HFFc6 (cell line): ENCODE results near the gene VEZF1. TPM values are rescaled to one million over a fixed set of nuclear protein-coding genes. Genes with fewer than 3 reads are reported as not detected.

Experiments
- DNase-seq: peaks from one replicate; pipeline ENCODE4 v3.0.0-alpha.2; 2018
- H3K27ac Mint-ChIP-seq: 2 replicates; pipeline ENCODE4 v1.8.0; 2020; ENCODE audit warnings: mild to moderate bottlenecking, mixed read lengths
- H3K27me3 Mint-ChIP-seq: 2 replicates; pipeline ENCODE4 v1.8.0; 2021; ENCODE audit warnings: mild to moderate bottlenecking, moderate library complexity, mixed read lengths; ENCODE audit not compliant: insufficient read depth
- H3K36me3 Mint-ChIP-seq: 2 replicates; pipeline ENCODE4 v1.8.0; 2021; ENCODE audit warnings: low read depth, mixed read lengths
- H3K4me1 Mint-ChIP-seq: 2 replicates; pipeline ENCODE4 v1.8.0; 2020; ENCODE audit warnings: low read depth, mixed read lengths
- H3K4me3 Mint-ChIP-seq: 2 replicates; pipeline ENCODE4 v1.8.0; 2020; ENCODE audit warnings: mild to moderate bottlenecking, moderate library complexity, mixed read lengths
- H3K9me3 Mint-ChIP-seq: 2 replicates; pipeline ENCODE4 v1.8.0; 2020; ENCODE audit warnings: mild to moderate bottlenecking, mixed read lengths
- CTCF ChIP-seq: fragments of 200-600 bp; sonication (generic); IDR thresholded peaks from 2 replicates; pipeline ENCODE4 v1.5.0; 2021; ENCODE audit warnings: antibody characterized with exemption, mild to moderate bottlenecking
- total RNA-seq, 6 experiments: library from RNA; stranded (reverse); fragmentation: NEBNext Ultra II Directional; extraction: Animal tissue kit (Norgen Biotek cat#: 25700); gene quantifications; 2 replicates in 1 of 6; 3 replicates in 5 of 6; pipeline ENCODE4 v1.2.3, GENCODE V29; 2021

Gene VEZF1
- total RNA-seq, 6 experiments from 2014 or later, result 41.7 to 56.5 (median 51.8) TPM

- Mint-ChIP-seq H3K27me3 (peaks cover 4% of the 10 kb centered on the region), H3K9me3 (no peaks in the 10 kb centered on the region), H3K36me3 (peaks cover 3% of the 10 kb centered on the region; the same call in 1 of the 2 replicates), H3K4me1 (peaks cover 92% of the 10 kb centered on the region), H3K27ac (peak overlapping the region; percentile 96), H3K4me3 (peak overlapping the region; percentile 91)
- no peak for DNase-seq
- no peak for TF ChIP-seq CTCF
Measured at GRCh38 chr17:57947369-57947768, 40.7 kb downstream of the VEZF1 start.

GRCh38 chr17:57946798-57947358, 41.2 kb downstream of the VEZF1 start:
- H3K4me1 Mint-ChIP-seq, result peaks cover 88% of the 10 kb centered on the region
- peaks cover 3% of the 10 kb centered on the region; the same call in 1 of the 2 replicates for H3K36me3 Mint-ChIP-seq
- H3K9me3 Mint-ChIP-seq, result no peaks in the 10 kb centered on the region
- peak; percentile 63 for DNase-seq
- H3K27me3 Mint-ChIP-seq, result peaks cover 4% of the 10 kb centered on the region
- peak overlapping the region; percentile 91 for H3K4me3 Mint-ChIP-seq
- no peak for TF ChIP-seq CTCF
- peak overlapping the region; percentile 96 for H3K27ac Mint-ChIP-seq

DNA sequence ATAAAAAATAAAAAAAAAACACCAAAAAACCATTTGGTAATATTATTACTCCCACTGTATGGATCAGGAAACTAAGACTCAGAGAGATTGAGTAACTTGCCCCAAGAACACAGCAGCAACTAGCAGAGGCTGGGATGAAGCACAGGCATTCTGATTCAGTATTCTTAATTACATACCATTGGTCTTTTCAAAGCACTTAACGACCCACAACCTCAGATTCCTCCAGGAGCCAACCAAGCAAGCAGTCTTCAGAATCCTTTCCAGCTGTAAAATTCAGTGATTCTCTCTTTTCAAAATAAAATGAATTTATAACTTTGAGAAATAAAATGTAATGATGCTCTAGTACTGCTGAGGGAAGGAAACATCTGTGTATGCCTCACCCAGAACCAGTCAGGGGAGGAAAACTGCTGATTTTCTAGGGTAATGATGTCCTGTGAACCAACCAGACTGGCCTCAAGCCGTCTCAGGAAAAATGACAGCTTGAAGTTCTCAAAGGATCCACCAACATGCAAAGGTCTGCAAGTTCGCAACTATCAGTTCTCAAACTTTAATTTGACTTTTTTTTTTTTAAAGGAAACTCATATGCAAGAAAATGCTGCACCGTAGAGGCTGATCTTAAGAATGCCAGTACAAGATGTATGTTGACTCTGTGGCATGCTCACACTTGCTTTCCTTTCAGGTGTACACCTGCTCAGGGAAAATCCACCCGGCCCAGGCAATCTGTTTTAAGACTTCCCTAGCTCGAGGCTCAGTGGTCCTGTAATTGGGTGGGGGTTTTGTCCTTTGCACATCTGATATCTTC, 41.9 kb downstream of the VEZF1 start:
- Mint-ChIP-seq H3K36me3 (peaks cover 3% of the 10 kb centered on the region; the same call in 1 of the 2 replicates), H3K4me1 (peaks cover 88% of the 10 kb centered on the region), H3K27ac (peak overlapping the region; percentile 96), H3K27me3 (peaks cover 4% of the 10 kb centered on the region), H3K9me3 (no peaks in the 10 kb centered on the region), H3K4me3 (peak overlapping the region; percentile 91)
- no peak for TF ChIP-seq CTCF
- DNase-seq, result peak; percentile 79

- Mint-ChIP-seq H3K4me1 (peaks cover 88% of the 10 kb centered on the region), H3K36me3 (peaks cover 8% of the 10 kb centered on the region; the same call in 1 of the 2 replicates), H3K27ac (peak overlapping the region; percentile 96), H3K27me3 (peaks cover 4% of the 10 kb centered on the region), H3K9me3 (no peaks in the 10 kb centered on the region), H3K4me3 (no peak overlapping the region)
- no peak for TF ChIP-seq CTCF
- DNase-seq, result peak; percentile 10
Measured at GRCh38 chr17:57944908-57945307, 43.1 kb downstream of the VEZF1 start.

DNA sequence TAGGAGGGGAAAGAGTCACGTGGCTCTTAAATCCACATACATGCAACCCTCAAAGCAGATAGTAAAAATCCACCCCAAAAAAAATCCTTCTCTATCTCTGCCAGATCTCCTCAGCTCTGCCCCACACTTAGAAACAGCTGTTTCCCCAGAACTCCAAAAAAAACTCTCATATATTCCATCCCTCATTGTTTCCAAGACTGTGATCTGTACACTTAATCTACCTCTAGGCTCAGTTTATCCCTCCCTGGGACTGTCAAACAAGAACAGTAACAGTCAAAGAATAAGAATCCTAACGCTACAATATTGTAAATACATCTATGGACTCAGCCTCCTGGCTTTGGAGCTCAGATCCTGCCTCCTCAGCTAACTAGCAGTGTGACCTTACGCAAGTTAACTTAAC, 44.4 kb downstream of the VEZF1 start:
- peak overlapping the region; percentile 87 for H3K27ac Mint-ChIP-seq
- peak overlapping the region; percentile 49 for H3K4me3 Mint-ChIP-seq
- H3K36me3 Mint-ChIP-seq, result peaks cover 8% of the 10 kb centered on the region; the same call in 1 of the 2 replicates
- H3K4me1 Mint-ChIP-seq, result peaks cover 77% of the 10 kb centered on the region
- no peak for DNase-seq
- no peaks in the 10 kb centered on the region for H3K9me3 Mint-ChIP-seq
- TF ChIP-seq CTCF, result no peak
- H3K27me3 Mint-ChIP-seq, result peaks cover 3% of the 10 kb centered on the region
